Endothelial cell of umbilical vein (primary cell): Measurements from ENCODE around the gene KRTAP4-6.
"Not testable (repeated sequence)": the region's sequence is repeated elsewhere in the genome, so short reads cannot be mapped to it uniquely, and the experiment has no call there.

Source experiments
- EZH2 ChIP-seq: IDR thresholded peaks from 2 replicates; pipeline ENCODE4 v1.6.1; 2012; ENCODE audit warnings: borderline replicate concordance, low read depth, mild to moderate bottlenecking, moderate library complexity, low read length, inconsistent platforms; ENCODE audit not compliant: severe bottlenecking
- FOS ChIP-seq: IDR thresholded peaks from 2 replicates; pipeline ENCODE4 v1.6.1; 2011; ENCODE audit warnings: mild to moderate bottlenecking, low read length, moderate library complexity, borderline replicate concordance; ENCODE audit not compliant: insufficient read depth
- GATA2 ChIP-seq: IDR thresholded peaks from 2 replicates; pipeline ENCODE4 v1.7.0; 2011; ENCODE audit warnings: low read depth, mild to moderate bottlenecking, moderate library complexity, mixed read lengths, low read length; ENCODE audit not compliant: insufficient read length, insufficient read depth
- MAX ChIP-seq: IDR thresholded peaks from 2 replicates; pipeline ENCODE4 v1.6.1; 2011; ENCODE audit not compliant: insufficient read depth, insufficient read length
- MYC ChIP-seq: IDR thresholded peaks from one replicate; pipeline ENCODE4 v1.6.1; 2011; ENCODE audit warnings: mild to moderate bottlenecking, low read depth, low read length
- POLR2A ChIP-seq: IDR thresholded peaks from 2 replicates; pipeline ENCODE4 v1.6.1; 2012; ENCODE audit warnings: low read depth, mild to moderate bottlenecking, control low read depth, low read length
- POLR2AphosphoS5 ChIP-seq: IDR thresholded peaks from 2 replicates; pipeline ENCODE4 v1.6.1; 2012; ENCODE audit warnings: low read depth, mild to moderate bottlenecking, control low read depth, low read length, moderate library complexity; ENCODE audit not compliant: insufficient read depth
- TF ChIP-seq, protein P1 (sequence below), 2 donors: IDR thresholded peaks; 1 replicate in 1 of 2; 2 replicates in 1 of 2; pipeline ENCODE4 v1.5.1; 2011; ENCODE audit warnings: low read length in 2 of 2, mild to moderate bottlenecking in 2 of 2, moderate library complexity in 2 of 2, control low read depth in 1 of 2, inconsistent platforms in 1 of 2, low read depth in 1 of 2; ENCODE audit not compliant: insufficient read depth in 1 of 2; ENCODE audit errors: extremely low read depth in 1 of 2

DNA sequence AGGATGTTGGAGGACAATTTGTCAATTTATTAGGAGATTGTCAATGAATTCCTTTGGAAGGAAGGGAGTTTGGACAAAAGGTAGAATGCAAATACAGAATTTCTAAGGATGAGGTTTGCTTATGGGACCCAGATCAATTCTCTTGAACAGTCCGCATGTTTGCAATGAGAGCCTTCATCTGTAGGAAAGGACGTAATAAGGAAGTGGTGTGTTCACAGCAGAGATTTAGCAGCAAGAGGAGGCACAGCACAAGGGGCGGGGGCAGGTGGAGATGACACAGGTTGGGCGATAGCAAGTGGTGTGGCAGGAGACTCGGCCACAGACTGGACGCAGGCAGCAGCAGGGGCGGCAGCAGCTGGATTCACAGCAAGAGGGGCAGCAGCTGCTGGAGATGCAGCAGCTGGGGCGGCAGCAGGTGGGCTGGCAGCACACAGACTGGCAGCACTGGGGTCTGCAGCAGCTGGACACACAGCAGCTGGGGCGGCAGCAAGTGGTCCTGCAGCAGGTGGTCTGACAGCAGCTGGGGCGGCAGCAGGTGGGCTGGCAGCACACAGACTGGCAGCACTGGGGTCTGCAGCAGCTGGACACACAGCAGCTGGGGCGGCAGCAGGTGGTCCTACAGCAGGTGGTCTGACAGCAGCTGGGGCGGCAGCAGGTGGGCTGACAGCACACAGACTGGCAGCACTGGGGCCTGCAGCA, 16.9 kb downstream of the KRTAP4-6 start:
- TF ChIP-seq, protein P1, sequence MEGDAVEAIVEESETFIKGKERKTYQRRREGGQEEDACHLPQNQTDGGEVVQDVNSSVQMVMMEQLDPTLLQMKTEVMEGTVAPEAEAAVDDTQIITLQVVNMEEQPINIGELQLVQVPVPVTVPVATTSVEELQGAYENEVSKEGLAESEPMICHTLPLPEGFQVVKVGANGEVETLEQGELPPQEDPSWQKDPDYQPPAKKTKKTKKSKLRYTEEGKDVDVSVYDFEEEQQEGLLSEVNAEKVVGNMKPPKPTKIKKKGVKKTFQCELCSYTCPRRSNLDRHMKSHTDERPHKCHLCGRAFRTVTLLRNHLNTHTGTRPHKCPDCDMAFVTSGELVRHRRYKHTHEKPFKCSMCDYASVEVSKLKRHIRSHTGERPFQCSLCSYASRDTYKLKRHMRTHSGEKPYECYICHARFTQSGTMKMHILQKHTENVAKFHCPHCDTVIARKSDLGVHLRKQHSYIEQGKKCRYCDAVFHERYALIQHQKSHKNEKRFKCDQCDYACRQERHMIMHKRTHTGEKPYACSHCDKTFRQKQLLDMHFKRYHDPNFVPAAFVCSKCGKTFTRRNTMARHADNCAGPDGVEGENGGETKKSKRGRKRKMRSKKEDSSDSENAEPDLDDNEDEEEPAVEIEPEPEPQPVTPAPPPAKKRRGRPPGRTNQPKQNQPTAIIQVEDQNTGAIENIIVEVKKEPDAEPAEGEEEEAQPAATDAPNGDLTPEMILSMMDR (IDR thresholded peaks at IDR 0.05; ENCODE audit: extremely low read depth in 1 of 2, insufficient read depth in 1 of 2, low read depth in 1 of 2, low read length in 2 of 2): not testable (repeated sequence)
- not testable (repeated sequence) for TF ChIP-seq POLR2AphosphoS5, POLR2A, MYC, FOS, EZH2, GATA2, MAX
